GM12874 (cell line): Measurements from ENCODE around the gene TRIM4.

Source experiments
- TF ChIP-seq, protein P1 (sequence below): IDR thresholded peaks from 2 replicates; pipeline ENCODE4 v1.5.1; 2011; ENCODE audit warnings: low read depth, mild to moderate bottlenecking, control low read depth, low read length, moderate library complexity; ENCODE audit not compliant: insufficient read depth

TRIM4 gene, protein sequence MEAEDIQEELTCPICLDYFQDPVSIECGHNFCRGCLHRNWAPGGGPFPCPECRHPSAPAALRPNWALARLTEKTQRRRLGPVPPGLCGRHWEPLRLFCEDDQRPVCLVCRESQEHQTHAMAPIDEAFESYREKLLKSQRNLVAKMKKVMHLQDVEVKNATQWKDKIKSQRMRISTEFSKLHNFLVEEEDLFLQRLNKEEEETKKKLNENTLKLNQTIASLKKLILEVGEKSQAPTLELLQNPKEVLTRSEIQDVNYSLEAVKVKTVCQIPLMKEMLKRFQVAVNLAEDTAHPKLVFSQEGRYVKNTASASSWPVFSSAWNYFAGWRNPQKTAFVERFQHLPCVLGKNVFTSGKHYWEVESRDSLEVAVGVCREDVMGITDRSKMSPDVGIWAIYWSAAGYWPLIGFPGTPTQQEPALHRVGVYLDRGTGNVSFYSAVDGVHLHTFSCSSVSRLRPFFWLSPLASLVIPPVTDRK

DNA sequence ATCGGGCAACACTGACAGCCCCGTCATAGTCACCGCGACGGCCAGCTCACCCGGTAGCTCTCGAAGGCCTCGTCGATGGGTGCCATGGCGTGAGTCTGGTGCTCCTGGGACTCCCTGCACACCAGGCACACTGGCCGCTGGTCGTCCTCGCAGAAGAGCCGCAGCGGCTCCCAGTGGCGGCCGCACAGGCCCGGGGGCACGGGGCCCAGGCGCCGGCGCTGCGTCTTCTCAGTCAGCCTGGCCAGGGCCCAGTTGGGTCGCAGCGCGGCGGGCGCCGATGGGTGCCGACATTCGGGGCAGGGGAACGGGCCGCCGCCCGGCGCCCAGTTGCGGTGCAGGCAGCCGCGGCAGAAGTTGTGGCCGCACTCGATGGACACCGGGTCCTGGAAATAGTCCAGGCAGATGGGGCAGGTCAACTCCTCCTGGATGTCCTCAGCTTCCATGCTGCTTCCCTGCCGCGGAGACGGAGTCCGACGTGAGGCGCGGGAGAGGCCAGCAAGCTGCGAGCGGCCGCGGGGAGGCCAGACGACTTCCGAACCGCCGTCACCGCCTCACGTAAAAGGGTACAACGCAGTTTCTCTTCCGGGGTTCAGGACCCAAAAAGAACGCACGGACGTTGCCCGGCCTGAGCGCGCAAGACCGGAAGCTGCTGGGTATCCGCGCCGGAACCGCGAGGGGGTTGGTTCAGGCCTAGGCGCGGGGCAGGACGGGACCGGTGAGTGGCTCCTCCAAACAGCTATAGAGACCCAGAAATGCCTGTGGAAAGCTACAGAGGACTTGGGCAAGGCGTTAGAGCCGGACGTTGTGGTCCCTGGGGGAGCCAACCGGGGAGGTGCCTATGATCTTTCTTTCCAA is at the start of gene TRIM4:
TSS of gene TRIM4 (minus strand) at position 572 of the 855 bp plus-strand sequence. CDS start at position 443, 129 bp downstream.
- TF ChIP-seq, protein P1, sequence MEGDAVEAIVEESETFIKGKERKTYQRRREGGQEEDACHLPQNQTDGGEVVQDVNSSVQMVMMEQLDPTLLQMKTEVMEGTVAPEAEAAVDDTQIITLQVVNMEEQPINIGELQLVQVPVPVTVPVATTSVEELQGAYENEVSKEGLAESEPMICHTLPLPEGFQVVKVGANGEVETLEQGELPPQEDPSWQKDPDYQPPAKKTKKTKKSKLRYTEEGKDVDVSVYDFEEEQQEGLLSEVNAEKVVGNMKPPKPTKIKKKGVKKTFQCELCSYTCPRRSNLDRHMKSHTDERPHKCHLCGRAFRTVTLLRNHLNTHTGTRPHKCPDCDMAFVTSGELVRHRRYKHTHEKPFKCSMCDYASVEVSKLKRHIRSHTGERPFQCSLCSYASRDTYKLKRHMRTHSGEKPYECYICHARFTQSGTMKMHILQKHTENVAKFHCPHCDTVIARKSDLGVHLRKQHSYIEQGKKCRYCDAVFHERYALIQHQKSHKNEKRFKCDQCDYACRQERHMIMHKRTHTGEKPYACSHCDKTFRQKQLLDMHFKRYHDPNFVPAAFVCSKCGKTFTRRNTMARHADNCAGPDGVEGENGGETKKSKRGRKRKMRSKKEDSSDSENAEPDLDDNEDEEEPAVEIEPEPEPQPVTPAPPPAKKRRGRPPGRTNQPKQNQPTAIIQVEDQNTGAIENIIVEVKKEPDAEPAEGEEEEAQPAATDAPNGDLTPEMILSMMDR, result peak; percentile 29; the same call in 1 of the 2 replicates

DNA sequence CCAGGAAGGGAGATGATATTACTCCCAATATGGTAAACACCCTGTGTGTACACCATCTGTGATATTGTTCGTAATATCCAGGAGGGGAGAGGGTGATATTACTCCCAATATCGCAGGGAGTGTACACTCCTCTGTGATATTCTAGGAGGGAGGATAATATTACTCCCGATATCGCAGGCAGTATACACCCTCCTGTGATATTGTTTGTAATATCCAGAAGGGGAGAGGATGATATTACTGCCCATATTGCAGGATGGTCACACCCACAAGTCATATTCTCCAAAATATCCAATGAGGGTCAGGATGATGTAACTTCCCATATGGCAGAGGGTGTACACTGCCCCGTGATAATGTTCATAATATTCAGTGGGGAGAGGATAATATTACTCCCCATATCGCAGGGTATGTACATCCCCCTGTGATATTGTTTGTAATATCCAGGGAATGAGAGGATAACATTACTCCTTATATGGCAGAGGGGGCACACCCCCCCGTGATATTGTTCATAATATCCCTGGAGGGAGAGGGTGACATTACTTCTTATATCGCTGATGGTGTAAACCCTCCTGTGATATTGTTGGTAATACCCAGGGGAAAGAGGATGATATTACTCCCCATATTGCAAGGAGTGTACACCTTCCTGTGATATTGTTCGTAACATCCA is 39.4 kb upstream of the TRIM4 start:
- TF ChIP-seq, protein P1, result no peak

DNA sequence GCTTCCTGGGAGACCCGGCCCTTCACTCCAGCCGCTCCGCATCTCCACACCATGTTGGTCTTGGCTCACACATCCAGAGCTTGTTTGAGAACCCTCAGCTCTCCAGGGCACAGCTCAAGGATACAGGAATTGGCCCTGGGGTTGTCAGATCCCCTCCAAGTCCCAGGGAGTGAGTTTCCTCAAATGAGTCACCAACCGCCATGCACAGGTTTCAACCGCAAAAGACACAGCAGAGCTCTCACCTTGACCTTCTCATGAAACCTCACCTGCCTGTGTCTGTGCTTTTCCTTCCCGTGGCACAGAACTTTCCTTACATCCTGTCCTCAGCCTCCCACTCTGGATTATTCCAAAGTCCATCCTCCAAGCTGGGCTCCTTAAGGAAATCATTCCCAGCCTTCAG is 35.9 kb upstream of the TRIM4 start:
- TF ChIP-seq, protein P1, result no peak

DNA sequence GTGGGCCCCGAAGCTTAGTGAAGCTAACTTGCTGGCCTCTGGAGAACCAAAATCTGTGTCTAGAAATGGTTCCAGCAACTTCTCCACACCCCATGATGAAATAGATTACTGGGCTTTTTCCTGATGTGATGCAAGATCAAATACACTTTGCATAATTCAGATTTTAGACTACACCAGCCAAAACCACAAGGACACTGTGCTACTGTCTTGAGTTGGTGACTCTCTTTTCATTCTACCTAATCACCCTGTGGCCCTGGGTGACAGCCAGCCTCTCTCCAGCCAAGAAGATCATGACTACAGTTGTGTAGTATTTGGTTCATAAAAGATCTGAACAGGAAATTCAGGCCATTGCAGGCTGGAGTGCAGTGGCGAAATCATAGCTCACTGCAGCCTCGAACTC is 34.3 kb upstream of the TRIM4 start:
- TF ChIP-seq, protein P1, result no peak

DNA sequence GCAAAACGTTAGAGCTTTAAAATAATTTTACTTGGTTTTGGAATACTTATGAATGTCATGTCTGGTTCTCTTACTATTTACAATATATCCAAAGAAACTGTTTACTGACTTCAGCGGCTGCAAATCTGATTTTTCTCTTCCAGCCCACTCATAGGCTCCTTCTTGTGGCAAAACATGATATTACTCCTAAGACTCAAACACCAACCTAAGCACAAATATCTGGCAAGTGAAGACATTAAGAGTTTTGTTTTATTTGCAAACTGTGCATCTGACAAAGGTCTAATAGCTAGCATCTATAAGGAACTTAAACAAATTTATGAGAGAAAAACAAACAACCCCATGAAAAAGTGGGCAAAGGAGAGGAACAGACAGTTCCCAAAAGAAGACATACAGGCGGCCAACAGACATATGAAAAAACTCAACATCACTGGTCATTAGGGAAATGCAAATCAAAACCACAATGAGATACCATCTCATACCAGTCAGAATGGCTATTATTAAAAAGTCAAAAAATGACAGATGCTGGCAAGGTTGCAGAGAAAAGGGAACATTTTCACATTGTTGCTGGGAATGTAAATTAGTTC is 30.4 kb upstream of the TRIM4 start:
- TF ChIP-seq, protein P1, result 0 out of 2 replicates have a peak, but pooled peaks have one; percentile 5

DNA sequence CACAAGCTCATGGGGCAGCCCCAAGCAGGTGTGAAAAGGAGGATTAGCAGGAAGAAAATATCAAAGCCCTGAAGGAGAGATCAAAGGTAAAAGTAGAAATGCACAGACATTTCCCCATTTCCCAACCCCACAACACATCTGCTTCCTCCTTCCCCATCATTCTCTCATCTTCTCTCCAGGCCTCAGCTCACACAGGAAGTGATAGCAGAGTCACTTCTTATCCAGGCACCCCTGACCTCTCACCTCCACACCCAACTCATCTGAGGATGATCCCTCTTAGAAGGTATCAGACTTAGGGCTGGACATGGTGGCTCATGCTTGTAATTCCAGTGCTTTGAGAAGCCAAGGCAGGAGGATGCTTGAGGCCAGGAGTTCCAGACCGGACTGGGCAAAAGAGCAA is 28.3 kb upstream of the TRIM4 start:
- TF ChIP-seq, protein P1, result no peak
